Adrenal gland (tissue), 12 donors: Measurements from ENCODE around the gene MTHFD2. TPM values are rescaled to one million over a fixed set of nuclear protein-coding genes. Genes with fewer than 3 reads are reported as not detected.

ENCODE experiments used
- DNase-seq, 7 donors: peaks; one replicate each; pipeline ENCODE4 v3.0.0-alpha.2; 2019 to 2020
- H3K27ac ChIP-seq, 5 donors: fragments of 200-600 bp; sonication (generic) in 4 of 5; 1 replicate in 3 of 5; 2 replicates in 2 of 5; pipeline versions ENCODE4 v1.5.1 to v1.8.0; 2016 to 2020; ENCODE audit warnings: mild to moderate bottlenecking in 1 of 5
- H3K27me3 ChIP-seq: fragments of 200-600 bp; 2 replicates; pipeline ENCODE4 v1.8.0; 2021
- H3K36me3 ChIP-seq, 2 donors: fragments of 200-600 bp; replicated peaks in 1 of 2; 1 replicate in 1 of 2; 2 replicates in 1 of 2; pipeline versions ENCODE4 v1.5.1 to v1.8.0; 2018 to 2022
- H3K4me1 ChIP-seq, 2 donors: fragments of 200-600 bp; replicated peaks in 1 of 2; 1 replicate in 1 of 2; 2 replicates in 1 of 2; pipeline versions ENCODE4 v1.5.1 to v1.8.0; 2018 to 2021
- H3K4me3 ChIP-seq, 4 donors: fragments of 200-600 bp; sonication (generic) in 3 of 4; one replicate each; pipeline ENCODE4 v1.5.1; 2016 to 2018
- H3K9me3 ChIP-seq, 3 donors: fragments of 200-600 bp; sonication (generic) in 1 of 3; replicated peaks in 1 of 3; 1 replicate in 2 of 3; 2 replicates in 1 of 3; pipeline versions ENCODE4 v1.5.1 to v1.8.0; 2016 to 2021
- POLR2A ChIP-seq, 2 donors: fragments of 450-650 bp; IDR thresholded peaks; one replicate each; pipeline ENCODE4 v1.6.1; 2017; ENCODE audit warnings: antibody characterized with exemption in 2 of 2, mild to moderate bottlenecking in 2 of 2, moderate library complexity in 1 of 2
- WGBS, 4 donors: extraction: QIAGEN DNeasy Blood & Tissue Kit in 2 of 4; methylation state at CpG; one replicate each; pipeline versions ENCODE4 v1.1.5 to v1.1.7; 2013 to 2017; 5-methylcytosine and 5-hydroxymethylcytosine counted together
- intact Hi-C, 2 donors: fragments of 100-400 bp; cut with DNase I; formaldehyde crosslinking; loops; one replicate each; pipeline versions ENCODE4 v1.14.1 to v1.15.0; 2022 to 2023
- polyA plus RNA-seq, 3 donors: library from polyadenylated mRNA; stranded (reverse); fragments of 200-250 nt in 2 of 3; fragments of 350-450 nt in 1 of 3; fragmentation: Illumina TruSeq in 1 of 3; extraction: RNeasy Lipid Tissue Mini Kit (QIAGEN cat#74804) in 1 of 3; gene quantifications; one replicate each; pipeline ENCODE4 v1.2.3, GENCODE V29; 2013 to 2014
- total RNA-seq, 9 donors: library from RNA; depleted of rRNA in 4 of 9; stranded (reverse); fragments of >200 nt in 4 of 9; fragments of 120-200 nt in 1 of 9; fragmentation: NEBNext Ultra II Directional in 1 of 9; extraction: Animal tissue kit (Norgen Biotek cat#: 25700) in 1 of 9; gene quantifications; one replicate each; pipeline versions ENCODE4 v1.1.0 to v1.2.4, GENCODE V29; 2013 to 2023
- TF ChIP-seq, protein P1 (sequence below), 6 experiments: fragments of 450-650 bp in 4 of 6; fragments of 200-600 bp in 2 of 6; sonication (generic) in 1 of 6; IDR thresholded peaks; 1 replicate in 5 of 6; 2 replicates in 1 of 6; pipeline versions ENCODE4 v1.5.1 to v1.8.0; 2016 to 2021; ENCODE audit warnings: antibody characterized with exemption in 6 of 6, mild to moderate bottlenecking in 2 of 6, moderate library complexity in 1 of 6
- donor health status: healthy with polysubstance abuse.
- donor health status: Bipolar disorder and iron deficiency.
- donor health status: DM: yes; HTN: yes; CAD: no.
- donor health status: DM: no; HTN: no; CAD: no.
- donor health status: DM: no; HTN: no; CAD: no.
- donor health status: DM: yes; HTN: yes; CAD: no.

Gene MTHFD2
- total and polyA plus RNA-seq, 12 donors, result 1.6 to 24.9 (median 14.1) TPM

DNA sequence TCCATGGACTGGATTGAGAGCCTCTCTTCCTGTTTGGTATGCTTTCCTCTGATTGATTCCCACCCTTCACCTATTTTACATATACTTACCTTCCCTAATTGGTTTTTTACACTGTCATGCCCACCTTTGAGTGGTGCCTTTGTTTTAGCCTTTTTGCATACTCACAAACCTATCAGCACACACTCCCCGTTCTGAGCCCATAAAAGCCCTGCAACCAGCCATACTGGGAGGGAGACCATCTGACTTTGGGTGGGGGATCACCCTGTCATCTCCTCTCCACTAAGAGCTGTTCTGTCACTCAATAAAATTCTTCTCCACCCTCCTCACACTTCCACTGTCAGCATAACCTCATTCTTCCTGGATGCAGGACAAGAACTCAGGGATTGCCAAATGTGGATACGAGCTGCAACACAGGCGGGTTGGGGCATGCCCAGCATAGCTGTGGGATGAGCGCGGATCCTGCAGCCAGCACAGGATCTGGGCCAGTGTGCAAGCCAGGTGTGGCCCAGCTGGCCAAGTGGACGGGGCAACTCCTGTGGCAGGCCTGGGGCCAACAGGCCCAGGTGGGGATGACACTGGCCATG lies 10.3 kb upstream of the MTHFD2 start:
- intact Hi-C loops, result no loop called here
- DNase-seq, result no peak
- no peak overlapping the region for H3K27ac ChIP-seq
- H3K27me3 ChIP-seq, result no peaks in the 10 kb centered on the region
- WGBS, 4 donors, result 92 to 99% (median 94%) methylated on average over 5 to 6 of the region's 6 CpGs
- no peaks in the 10 kb centered on the region for H3K9me3 ChIP-seq
- no peak for TF ChIP-seq POLR2A (IDR thresholded peaks at IDR 0.05)
- TF ChIP-seq, protein P1, sequence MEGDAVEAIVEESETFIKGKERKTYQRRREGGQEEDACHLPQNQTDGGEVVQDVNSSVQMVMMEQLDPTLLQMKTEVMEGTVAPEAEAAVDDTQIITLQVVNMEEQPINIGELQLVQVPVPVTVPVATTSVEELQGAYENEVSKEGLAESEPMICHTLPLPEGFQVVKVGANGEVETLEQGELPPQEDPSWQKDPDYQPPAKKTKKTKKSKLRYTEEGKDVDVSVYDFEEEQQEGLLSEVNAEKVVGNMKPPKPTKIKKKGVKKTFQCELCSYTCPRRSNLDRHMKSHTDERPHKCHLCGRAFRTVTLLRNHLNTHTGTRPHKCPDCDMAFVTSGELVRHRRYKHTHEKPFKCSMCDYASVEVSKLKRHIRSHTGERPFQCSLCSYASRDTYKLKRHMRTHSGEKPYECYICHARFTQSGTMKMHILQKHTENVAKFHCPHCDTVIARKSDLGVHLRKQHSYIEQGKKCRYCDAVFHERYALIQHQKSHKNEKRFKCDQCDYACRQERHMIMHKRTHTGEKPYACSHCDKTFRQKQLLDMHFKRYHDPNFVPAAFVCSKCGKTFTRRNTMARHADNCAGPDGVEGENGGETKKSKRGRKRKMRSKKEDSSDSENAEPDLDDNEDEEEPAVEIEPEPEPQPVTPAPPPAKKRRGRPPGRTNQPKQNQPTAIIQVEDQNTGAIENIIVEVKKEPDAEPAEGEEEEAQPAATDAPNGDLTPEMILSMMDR (IDR thresholded peaks at IDR 0.05), result no peak
- H3K36me3 ChIP-seq, result no peaks in the 10 kb centered on the region
- H3K4me3 ChIP-seq, result no peak overlapping the region
- no peaks in the 10 kb centered on the region for H3K4me1 ChIP-seq

DNA sequence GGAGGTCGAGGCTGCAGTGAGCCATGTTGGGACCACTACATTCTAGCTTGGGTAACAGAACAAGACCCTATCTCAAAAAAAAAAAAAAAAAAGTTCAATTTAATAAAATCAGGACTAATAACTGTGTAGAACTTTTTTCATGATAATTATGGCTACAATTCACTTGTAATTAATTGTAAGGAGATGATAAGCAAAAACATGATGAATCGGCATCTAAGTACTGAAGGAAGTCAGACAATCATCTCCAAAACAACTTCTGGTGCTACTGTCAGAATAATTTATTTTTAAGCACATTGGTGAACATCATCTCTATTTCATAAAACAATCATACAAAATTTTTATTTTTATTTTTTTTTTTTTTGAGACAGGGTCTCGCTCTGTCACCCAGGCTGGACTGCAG lies 9.7 kb upstream of the MTHFD2 start:
- Histone ChIP-seq H3K9me3 (no peaks in the 10 kb centered on the region), H3K4me3 (no peak overlapping the region), H3K36me3 (no peaks in the 10 kb centered on the region), H3K27ac (no peak overlapping the region), H3K4me1 (no peaks in the 10 kb centered on the region), H3K27me3 (no peaks in the 10 kb centered on the region)
- no peak for TF ChIP-seq POLR2A (IDR thresholded peaks at IDR 0.05)
- TF ChIP-seq, protein P1 (IDR thresholded peaks at IDR 0.05), result no peak
- DNase-seq, result no peak
- WGBS, 4 donors, result 91 to 97% (median 94%) methylated on average over 3 of the region's 3 CpGs
- intact Hi-C loops, result no loop called here

GRCh38 chr2:74191596-74192380 lies 6.6 kb upstream of the MTHFD2 start:
- Histone ChIP-seq H3K4me1 (no peaks in the 10 kb centered on the region), H3K36me3 (no peaks in the 10 kb centered on the region), H3K4me3 (no peak overlapping the region), H3K9me3 (no peaks in the 10 kb centered on the region), H3K27me3 (no peaks in the 10 kb centered on the region), H3K27ac (no peak overlapping the region)
- intact Hi-C loops, result no loop called here
- 66 to 81% (median 73%) methylated on average over 6 of the region's 6 CpGs for WGBS, 4 donors
- TF ChIP-seq, protein P1 (IDR thresholded peaks at IDR 0.05), result no peak
- no peak for TF ChIP-seq POLR2A (IDR thresholded peaks at IDR 0.05)
- no peak for DNase-seq

DNA sequence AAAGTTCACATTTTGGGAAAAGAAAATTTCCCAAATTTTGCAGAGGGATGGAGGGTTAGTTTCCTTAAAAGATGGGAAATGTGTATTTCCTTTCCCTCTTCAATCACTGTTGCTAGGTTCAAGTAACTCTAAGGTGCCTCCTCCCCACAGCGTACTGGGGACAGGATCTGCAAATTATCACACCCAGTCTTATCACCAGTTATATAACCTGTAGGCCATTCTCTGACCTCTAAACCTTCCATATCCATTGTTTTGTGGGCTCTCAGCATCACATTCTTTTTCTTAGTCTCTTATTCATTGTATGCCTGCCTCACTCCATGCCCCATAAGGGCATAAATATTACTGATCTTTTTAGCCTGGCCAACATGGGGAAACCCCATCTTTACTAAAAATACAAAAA lies 3.6 kb upstream of the MTHFD2 start:
- intact Hi-C loops, result no loop called here
- Histone ChIP-seq H3K36me3 (no peaks in the 10 kb centered on the region), H3K27me3 (no peaks in the 10 kb centered on the region), H3K27ac (no peak overlapping the region), H3K4me3 (no peak overlapping the region), H3K4me1 (peaks cover 10 to 24% of the 10 kb centered on the region in 2 donors), H3K9me3 (no peaks in the 10 kb centered on the region)
- DNase-seq, result no peak
- WGBS, 4 donors, result 89 to 95% (median 90%) methylated on average over 1 of the region's 1 CpG
- TF ChIP-seq, protein P1 (IDR thresholded peaks at IDR 0.05), result no peak
- TF ChIP-seq POLR2A (IDR thresholded peaks at IDR 0.05), result no peak
